NT2/D1 (cell line): ENCODE data around the gene RAC2.

ENCODE experiments used
- DNase-seq: peaks from one replicate; pipeline ENCODE4 v3.0.0-alpha.2; 2011; ENCODE audit warnings: low read depth, low spot score
- H3K27me3 ChIP-seq: 2 replicates; pipeline ENCODE4 v1.6.0; 2011; ENCODE audit warnings: mild to moderate bottlenecking; ENCODE audit not compliant: insufficient read length, insufficient read depth
- H3K36me3 ChIP-seq: 2 replicates; pipeline ENCODE4 v1.6.1; 2011; ENCODE audit warnings: mild to moderate bottlenecking, low read length, mixed read lengths; ENCODE audit not compliant: insufficient read depth, insufficient read length
- H3K4me1 ChIP-seq: 2 replicates; pipeline ENCODE4 v1.5.1; 2011; ENCODE audit not compliant: insufficient read depth, insufficient read length
- H3K4me3 ChIP-seq: 2 replicates; pipeline ENCODE4 v1.5.1; 2011; ENCODE audit warnings: low read depth; ENCODE audit not compliant: insufficient read length
- H3K9ac ChIP-seq: 2 replicates; pipeline ENCODE4 v1.6.0; 2011; ENCODE audit warnings: low read depth; ENCODE audit not compliant: insufficient read length
- H3K9me3 ChIP-seq: 2 replicates; pipeline ENCODE4 v1.5.1; 2011; ENCODE audit warnings: mild to moderate bottlenecking, low read length; ENCODE audit not compliant: insufficient read depth
- SUZ12 ChIP-seq: IDR thresholded peaks from 2 replicates; pipeline ENCODE4 v1.6.1; 2011; ENCODE audit not compliant: insufficient read length, insufficient read depth; ENCODE audit errors: extremely low read depth
- YY1 ChIP-seq: IDR thresholded peaks from 2 replicates; pipeline ENCODE4 v1.6.1; 2011; ENCODE audit not compliant: insufficient read length, insufficient read depth
- ZNF274 ChIP-seq: IDR thresholded peaks from 2 replicates; pipeline ENCODE4 v1.6.1; 2011; ENCODE audit warnings: mild to moderate bottlenecking, low read depth, low read length

RAC2 gene

GRCh38 chr22:37275134-37275533, 31.1 kb upstream of the RAC2 start:
- TF ChIP-seq YY1: no peak
- peaks cover 8% of the 10 kb centered on the region for H3K4me1 ChIP-seq
- no peaks in the 10 kb centered on the region for H3K9me3 ChIP-seq
- no peaks in the 10 kb centered on the region for H3K36me3 ChIP-seq
- no peaks in the 10 kb centered on the region for H3K27me3 ChIP-seq
- H3K9ac ChIP-seq: no peak overlapping the region
- no peak for DNase-seq
- no peak overlapping the region for H3K4me3 ChIP-seq

- Histone ChIP-seq H3K27me3 (no peaks in the 10 kb centered on the region), H3K9me3 (no peaks in the 10 kb centered on the region), H3K4me1 (peaks cover 5% of the 10 kb centered on the region), H3K36me3 (no peaks in the 10 kb centered on the region), H3K4me3 (no peak overlapping the region), H3K9ac (no peak overlapping the region)
- no peak for TF ChIP-seq SUZ12
- no peak for TF ChIP-seq YY1
- no peak for TF ChIP-seq ZNF274
- no peak for DNase-seq
Observed at GRCh38 chr22:37274380-37274862, 30.4 kb upstream of the RAC2 start.

GRCh38 chr22:37273846-37274225, 29.8 kb upstream of the RAC2 start:
- DNase-seq: no peak
- no peak for TF ChIP-seq YY1
- no peak for TF ChIP-seq SUZ12
- TF ChIP-seq ZNF274: no peak
- Histone ChIP-seq H3K27me3 (no peaks in the 10 kb centered on the region), H3K9me3 (no peaks in the 10 kb centered on the region), H3K9ac (no peak overlapping the region), H3K36me3 (no peaks in the 10 kb centered on the region), H3K4me3 (no peak overlapping the region), H3K4me1 (peaks cover 5% of the 10 kb centered on the region)

GRCh38 chr22:37273126-37273845, 29.2 kb upstream of the RAC2 start:
- Histone ChIP-seq H3K4me1 (peaks cover 5% of the 10 kb centered on the region), H3K9ac (no peak overlapping the region), H3K9me3 (no peaks in the 10 kb centered on the region), H3K27me3 (no peaks in the 10 kb centered on the region), H3K4me3 (no peak overlapping the region), H3K36me3 (no peaks in the 10 kb centered on the region)
- DNase-seq: no peak
- TF ChIP-seq SUZ12 (no peak), ZNF274 (no peak), YY1 (no peak)

- Histone ChIP-seq H3K4me1 (peaks cover 5% of the 10 kb centered on the region), H3K27me3 (no peaks in the 10 kb centered on the region), H3K9me3 (no peaks in the 10 kb centered on the region), H3K36me3 (no peaks in the 10 kb centered on the region), H3K9ac (no peak overlapping the region), H3K4me3 (no peak overlapping the region)
- TF ChIP-seq YY1: no peak
- no peak for TF ChIP-seq ZNF274
- TF ChIP-seq SUZ12: no peak
- no peak for DNase-seq
Observed at GRCh38 chr22:37270928-37271650, 27.0 kb upstream of the RAC2 start.

DNA sequence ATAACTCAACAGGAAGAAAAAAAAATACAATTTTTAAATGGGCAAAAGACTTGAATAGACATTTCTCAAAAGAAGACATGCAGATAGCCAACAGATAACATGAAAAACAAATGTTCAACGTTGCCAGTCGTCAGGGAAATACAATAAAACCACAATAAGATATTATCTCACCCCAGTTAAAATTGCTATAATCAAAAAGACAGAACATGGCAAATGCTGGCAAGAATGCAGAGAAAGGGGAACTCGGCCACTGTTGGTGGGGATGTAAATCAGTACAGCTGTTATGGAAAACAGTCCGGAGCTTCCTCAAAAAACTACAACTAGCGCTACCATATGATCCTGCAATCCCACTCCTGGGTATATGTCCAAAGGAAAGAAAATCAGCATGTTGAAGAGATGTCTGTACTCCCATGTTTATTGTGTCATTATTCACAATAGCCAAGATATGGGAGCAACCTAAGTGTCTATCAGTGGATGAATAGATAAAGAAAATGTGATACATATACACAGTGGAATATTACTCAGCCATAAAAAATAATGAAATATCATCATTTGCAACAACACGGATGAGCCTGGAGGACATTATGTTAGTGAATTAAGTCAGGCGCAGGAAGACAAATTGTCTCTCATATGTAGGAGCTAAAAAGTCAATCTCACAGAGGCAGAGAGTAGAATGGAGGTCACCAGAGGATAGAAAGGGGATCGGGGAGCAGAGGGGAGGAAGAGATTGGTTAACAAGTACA, 26.0 kb upstream of the RAC2 start:
- TF ChIP-seq SUZ12 (no peak), ZNF274 (no peak), YY1 (no peak)
- no peaks in the 10 kb centered on the region for H3K27me3 ChIP-seq
- no peak overlapping the region for H3K9ac ChIP-seq
- peaks cover 5% of the 10 kb centered on the region for H3K4me1 ChIP-seq
- H3K9me3 ChIP-seq: peaks cover 2% of the 10 kb centered on the region; the same call in 1 of the 2 replicates
- H3K36me3 ChIP-seq: no peaks in the 10 kb centered on the region
- no peak for DNase-seq
- no peak overlapping the region for H3K4me3 ChIP-seq
